K562 (cell line): ENCODE results near the gene YPEL4. TPM values are rescaled to one million over a fixed set of nuclear protein-coding genes. Genes with fewer than 3 reads are reported as not detected.
A peak's percentile ranks its signal among the peaks of the same experiment; 100 is the strongest.

ENCODE experiments used
- ATF1 ChIP-seq, 2 experiments: fragments of 450-650 bp in 1 of 2; IDR thresholded peaks; 2 replicates each; pipeline ENCODE4 v1.6.1; 2016; ENCODE audit warnings: missing compliant biosample characterization in 1 of 2, missing genetic modification characterization in 1 of 2
- CCNT2 ChIP-seq: IDR thresholded peaks from 2 replicates; pipeline ENCODE4 v1.6.1; 2011; ENCODE audit warnings: borderline replicate concordance, low read depth, mild to moderate bottlenecking, moderate library complexity, mixed read lengths, low read length; ENCODE audit not compliant: insufficient read length; ENCODE audit errors: extremely low read depth
- EGR1 ChIP-seq: fragments of 450-650 bp; conservative IDR thresholded peaks from 2 replicates; pipeline ENCODE4 v1.6.1; 2017; ENCODE audit warnings: mild to moderate bottlenecking
- HDAC1 ChIP-seq, 2 experiments: fragments of 450-650 bp; IDR thresholded peaks; 2 replicates each; pipeline ENCODE4 v1.6.1; 2016 to 2017; ENCODE audit warnings: inconsistent platforms in 1 of 2, mild to moderate bottlenecking in 1 of 2, moderate library complexity in 1 of 2
- HDGF ChIP-seq: fragments of 450-650 bp; IDR thresholded peaks from 2 replicates; pipeline ENCODE4 v1.6.1; 2016
- IRF1 ChIP-seq: sonication (generic); formaldehyde crosslinking; IDR thresholded peaks from 2 replicates; pipeline ENCODE4 v1.8.0; 2022; ENCODE audit warnings: missing genetic modification reagents, mild to moderate bottlenecking, borderline replicate concordance
- KLF10 ChIP-seq: fragments of 250-450 bp; sonication (Bioruptor Pico); IDR thresholded peaks from 2 replicates; pipeline ENCODE4 v1.6.1; 2021; ENCODE audit warnings: matching md5 sums
- L3MBTL2 ChIP-seq: fragments of 450-650 bp; IDR thresholded peaks from 2 replicates; pipeline ENCODE4 v1.6.1; 2016; ENCODE audit warnings: mild to moderate bottlenecking, moderate library complexity
- MTA2 ChIP-seq: fragments of 450-650 bp; IDR thresholded peaks from 2 replicates; pipeline ENCODE4 v1.6.1; 2016; ENCODE audit warnings: low read depth
- PHF21A ChIP-seq: fragments of 450-650 bp; IDR thresholded peaks from 2 replicates; pipeline ENCODE4 v1.6.1; 2017; ENCODE audit warnings: low read depth, borderline replicate concordance
- RBM15 ChIP-seq: fragments of 200-400 bp; formaldehyde crosslinking; IDR thresholded peaks from 2 replicates; pipeline ENCODE4 v1.6.1; 2018; ENCODE audit warnings: mild to moderate bottlenecking, low read length, moderate library complexity; ENCODE audit not compliant: insufficient read depth
- RHOXF2B ChIP-seq: fragments of 250-450 bp; sonication (Bioruptor Pico); conservative IDR thresholded peaks from 2 replicates; pipeline ENCODE4 v1.5.1; 2021
- RNF2 ChIP-seq: sonication (generic); IDR thresholded peaks from 2 replicates; pipeline ENCODE4 v1.6.1; 2016
- SIRT6 ChIP-seq: IDR thresholded peaks from one replicate; pipeline ENCODE4 v1.6.1; 2012; ENCODE audit warnings: low read depth, mild to moderate bottlenecking, control low read depth, inconsistent platforms, low read length, moderate library complexity
- SOX6 ChIP-seq: fragments of 450-650 bp; IDR thresholded peaks from 2 replicates; pipeline ENCODE4 v1.6.1; 2014; ENCODE audit warnings: mild to moderate bottlenecking
- SP2 ChIP-seq: IDR thresholded peaks from 2 replicates; pipeline ENCODE4 v1.6.1; 2011; ENCODE audit warnings: mild to moderate bottlenecking, low read depth, low read length, moderate library complexity; ENCODE audit not compliant: poor library complexity, severe bottlenecking; ENCODE audit errors: extremely low read depth
- TBL1XR1 ChIP-seq, 2 experiments: IDR thresholded peaks; 2 replicates each; pipeline ENCODE4 v1.6.1; 2012; ENCODE audit warnings: improper control_type of control experiment in 2 of 2, low read length in 2 of 2, mild to moderate bottlenecking in 1 of 2
- THRB ChIP-seq: fragments of 450-650 bp; formaldehyde crosslinking; conservative IDR thresholded peaks from 2 replicates; pipeline ENCODE4 v1.4.0; 2022; ENCODE audit warnings: mild to moderate bottlenecking, missing genetic modification characterization
- U2AF2 ChIP-seq: fragments of 200-400 bp; formaldehyde crosslinking; optimal IDR thresholded peaks from 2 replicates; pipeline ENCODE3; 2017; ENCODE audit warnings: low read depth, mild to moderate bottlenecking, low read length
- ZNF740 ChIP-seq, 3 experiments: fragments of 200-800 bp in 1 of 3; sonication (Bioruptor generic) in 1 of 3; sonication (generic) in 1 of 3; formaldehyde crosslinking in 1 of 3; IDR thresholded peaks; 2 replicates each; pipeline versions ENCODE4 v1.6.1 to v1.8.0; 2016 to 2022; ENCODE audit warnings: mild to moderate bottlenecking in 2 of 3, missing compliant biosample characterization in 2 of 3, missing genetic modification characterization in 2 of 3, missing genetic modification reagents in 1 of 3
- ZSCAN29 ChIP-seq: fragments of 450-650 bp; IDR thresholded peaks from 2 replicates; pipeline ENCODE4 v1.6.1; 2017
- polyA plus RNA-seq, 8 experiments: library from polyadenylated mRNA; depleted of rRNA in 4 of 8; stranded (reverse) in 5 of 8; unstranded in 3 of 8; fragments of >200 nt; fragmentation: Nextera tagmentation in 2 of 8; fragmentation: Illumina TruSeq in 1 of 8; extraction: Ambion mirVana in 2 of 8; extraction: Trizol in 1 of 8; gene quantifications; 2 replicates each; pipeline versions ENCODE4 v1.2.1 to v1.2.3, GENCODE V29; 2011 to 2014; ENCODE audit warnings: inconsistent platforms in 1 of 8, missing spikeins in 1 of 8
- total RNA-seq, 7 experiments: library from RNA; depleted of rRNA in 6 of 7; stranded (reverse); fragments of >200 nt in 6 of 7; fragmentation: Illumina TruSeq in 2 of 7; extraction: Trizol in 2 of 7; gene quantifications; 2 replicates each; pipeline versions ENCODE4 v1.2.1 to v1.2.3, GENCODE V29; 2011 to 2021; ENCODE audit warnings: low replicate concordance in 1 of 7
- TF ChIP-seq, protein P1 (sequence below): fragments of 250-450 bp; sonication (Bioruptor Pico); IDR thresholded peaks from 2 replicates; pipeline ENCODE4 v1.6.1; 2021; ENCODE audit warnings: mild to moderate bottlenecking
- TF ChIP-seq, protein P2 (sequence below), 2 experiments: fragments of 450-650 bp; conservative IDR thresholded peaks; 2 replicates each; pipeline ENCODE4 v1.6.1; 2017; ENCODE audit warnings: mild to moderate bottlenecking in 2 of 2, moderate library complexity in 2 of 2

The YPEL4 gene
- total and polyA plus RNA-seq, 9 of the 15 experiments (the other 6 are each of a cell fraction or from before 2014, with no cell fraction given), result 0.07 to 1.4 (median 0.40) TPM; not detected in 2

DNA sequence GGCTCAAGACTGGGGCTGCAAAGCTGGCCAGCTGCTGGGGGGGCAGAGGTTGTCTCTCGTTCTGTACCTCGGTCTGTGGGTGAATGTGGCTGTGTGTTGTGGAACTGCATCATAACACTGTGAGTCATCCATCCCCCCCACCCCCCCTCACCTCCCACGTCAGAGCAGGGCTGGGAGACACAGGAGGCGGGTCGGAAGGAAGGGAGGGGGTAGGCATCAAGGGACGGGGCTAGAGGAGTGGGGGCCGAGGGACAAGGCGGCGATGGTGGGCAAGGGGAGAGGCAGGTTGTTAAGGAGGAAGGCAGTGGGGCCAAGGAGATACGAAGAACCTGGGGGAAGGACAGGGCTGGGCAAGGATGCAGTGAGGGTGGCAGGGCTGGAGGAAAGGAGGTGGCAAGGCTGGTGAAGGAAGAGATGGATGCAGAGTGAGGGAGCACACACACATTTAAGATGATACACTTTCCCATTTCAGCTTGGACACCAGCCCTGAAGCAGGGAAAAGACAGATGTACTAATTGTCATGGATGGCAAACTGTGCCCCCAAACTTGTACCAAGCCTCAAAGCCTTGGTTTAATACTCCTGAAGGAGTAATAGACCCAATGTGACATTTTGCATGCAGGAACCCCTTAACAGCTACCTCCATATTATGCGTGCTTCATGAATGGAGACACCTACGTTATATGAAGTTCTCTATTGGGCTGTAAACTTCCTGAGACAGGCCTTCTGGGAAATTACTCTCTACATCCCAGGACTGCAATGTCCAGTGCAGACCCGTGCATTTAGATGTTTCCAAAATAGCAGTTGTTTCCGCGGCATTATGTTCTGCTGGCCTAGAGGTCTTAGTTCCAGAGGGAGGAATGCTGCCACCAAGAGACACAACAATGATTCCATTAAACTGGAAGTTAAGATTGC, at the start of gene YPEL4 (continued):
- TF ChIP-seq CCNT2 (no peak), EGR1 (peak; percentile 24; the same call in 1 of the 2 replicates), IRF1 (no peak), KLF10 (CRISPR knock-in tag) (no peak), SIRT6 (no peak), RBM15 (no peak), MTA2 (no peak), L3MBTL2 (no peak), SOX6 (no peak), ZNF740 (CRISPR knock-in tag; IDR thresholded peaks at IDR 0.05) (peak; percentile 76), ZNF740 (tag; IDR thresholded peaks at IDR 0.05) (peak in 1 of 2 experiments; percentile 53; a peak in 1 of 4 replicates), THRB (CRISPR knock-in tag) (0 out of 2 replicates have a peak, but pooled peaks have one; percentile 44), HDAC1 (IDR thresholded peaks at IDR 0.05) (peak in 1 of 2 experiments; percentile 40; a peak in 2 of 4 replicates), ATF1 (CRISPR knock-in tag; IDR thresholded peaks at IDR 0.05) (no peak), ATF1 (tag; IDR thresholded peaks at IDR 0.05) (peak; percentile 52), PHF21A (no peak), RNF2 (no peak), SP2 (no peak), TBL1XR1 (IDR thresholded peaks at IDR 0.05; ENCODE audit: low read length in 2 of 2) (no peak), RHOXF2B (CRISPR knock-in tag) (no peak), ZSCAN29 (no peak), U2AF2 (no peak), HDGF (peak; percentile 92)
- TF ChIP-seq, protein P1, sequence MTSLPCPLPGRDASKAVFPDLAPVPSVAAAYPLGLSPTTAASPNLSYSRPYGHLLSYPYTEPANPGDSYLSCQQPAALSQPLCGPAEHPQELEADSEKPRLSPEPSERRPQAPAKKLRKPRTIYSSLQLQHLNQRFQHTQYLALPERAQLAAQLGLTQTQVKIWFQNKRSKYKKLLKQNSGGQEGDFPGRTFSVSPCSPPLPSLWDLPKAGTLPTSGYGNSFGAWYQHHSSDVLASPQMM (CRISPR knock-in tag), result no peak
- TF ChIP-seq, protein P2, sequence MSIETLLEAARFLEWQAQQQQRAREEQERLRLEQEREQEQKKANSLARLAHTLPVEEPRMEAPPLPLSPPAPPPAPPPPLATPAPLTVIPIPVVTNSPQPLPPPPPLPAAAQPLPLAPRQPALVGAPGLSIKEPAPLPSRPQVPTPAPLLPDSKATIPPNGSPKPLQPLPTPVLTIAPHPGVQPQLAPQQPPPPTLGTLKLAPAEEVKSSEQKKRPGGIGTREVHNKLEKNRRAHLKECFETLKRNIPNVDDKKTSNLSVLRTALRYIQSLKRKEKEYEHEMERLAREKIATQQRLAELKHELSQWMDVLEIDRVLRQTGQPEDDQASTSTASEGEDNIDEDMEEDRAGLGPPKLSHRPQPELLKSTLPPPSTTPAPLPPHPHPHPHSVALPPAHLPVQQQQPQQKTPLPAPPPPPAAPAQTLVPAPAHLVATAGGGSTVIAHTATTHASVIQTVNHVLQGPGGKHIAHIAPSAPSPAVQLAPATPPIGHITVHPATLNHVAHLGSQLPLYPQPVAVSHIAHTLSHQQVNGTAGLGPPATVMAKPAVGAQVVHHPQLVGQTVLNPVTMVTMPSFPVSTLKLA (conservative IDR thresholded peaks at IDR 0.05), result no peak
